ENCODE data around the gene PFDN1. TPM values are rescaled to one million over a fixed set of nuclear protein-coding genes. Genes with fewer than 3 reads are reported as not detected.

Gene PFDN1
- total and polyA plus RNA-seq, 4 donors, result 14.0 to 30.8 (median 20.7) TPM

DNA sequence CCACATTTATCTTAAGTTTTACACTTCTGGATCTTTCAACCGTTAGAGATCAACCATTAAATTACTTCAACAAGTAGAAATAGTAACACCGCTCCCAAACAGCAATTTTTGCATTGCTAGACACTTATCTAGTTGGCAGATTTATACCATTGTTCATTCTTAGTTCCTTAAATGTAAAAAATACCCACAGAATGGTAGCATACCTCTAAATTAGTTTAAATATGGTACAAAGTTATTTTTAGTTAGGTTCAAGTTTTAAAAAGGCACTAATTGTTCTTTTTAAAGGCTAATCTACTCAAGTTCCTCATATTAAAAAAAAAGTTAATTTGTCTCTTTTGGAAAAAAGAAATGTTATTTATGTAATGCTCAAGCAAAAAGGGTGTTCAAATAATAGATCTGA is 8.1 kb downstream of the PFDN1 start:
- peaks cover 0 to 7% (median 4%) of the 10 kb centered on the region in 4 donors for H3K4me1 ChIP-seq (ENCODE audit: control insufficient read depth in 4 of 4, insufficient read depth in 4 of 4, low read length in 3 of 4)

DNA sequence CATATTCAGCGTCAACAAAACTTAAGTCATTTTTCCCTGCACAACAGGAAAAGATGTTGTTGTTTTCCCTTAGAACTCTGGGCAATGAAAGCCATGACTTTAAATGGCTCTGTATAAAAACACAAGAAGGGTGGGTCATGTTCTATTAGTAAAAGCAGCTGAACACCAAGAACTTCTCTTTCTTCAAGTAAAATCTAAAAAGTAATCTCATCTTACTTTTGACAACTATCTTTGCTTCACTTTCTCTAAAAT is 9.1 kb downstream of the PFDN1 start:
- Histone ChIP-seq H3K4me3 (ENCODE audit: low read depth in 1 of 3, low read length in 3 of 3) (no peak overlapping the region), H3K27ac (ENCODE audit: low read depth in 1 of 2, low read length in 2 of 2) (peak overlapping the region; percentile 1 to 16), H3K36me3 (ENCODE audit: control insufficient read depth in 4 of 4, insufficient read depth in 3 of 4, low read depth in 1 of 4, low read length in 3 of 4) (peaks cover 0 to 2% (median 0%) of the 10 kb centered on the region in 4 donors), H3K4me1 (ENCODE audit: control insufficient read depth in 4 of 4, insufficient read depth in 4 of 4, low read length in 3 of 4) (peaks cover 0 to 7% (median 4%) of the 10 kb centered on the region in 4 donors), H3K27me3 (ENCODE audit: control insufficient read depth in 4 of 4, insufficient read depth in 4 of 4, low read length in 3 of 4) (no peaks in the 10 kb centered on the region), H3K9me3 (ENCODE audit: control insufficient read depth in 4 of 4, low read length in 3 of 4) (no peaks in the 10 kb centered on the region), H3K9ac (ENCODE audit: low read depth in 1 of 2, low read length in 2 of 2) (no peak overlapping the region)
- TF ChIP-seq RXRA (IDR thresholded peaks at IDR 0.05), result no peak
- TF ChIP-seq GABPA (IDR thresholded peaks at IDR 0.05 in 1 of 2, conservative IDR thresholded peaks at IDR 0.05 in 1 of 2), result no peak
- TF ChIP-seq TAF1 (conservative IDR thresholded peaks at IDR 0.05), result no peak
- no peak for DNase-seq (ENCODE audit: low spot score)
- WGBS, result 59% methylated on average over 1 of the region's 1 CpG

More for the DNA sequence above, 8.1 kb downstream of the PFDN1 start:
- Histone ChIP-seq H3K9ac (ENCODE audit: low read depth in 1 of 2, low read length in 2 of 2) (no peak overlapping the region), H3K4me3 (ENCODE audit: low read depth in 1 of 3, low read length in 3 of 3) (no peak overlapping the region), H3K9me3 (ENCODE audit: control insufficient read depth in 4 of 4, low read length in 3 of 4) (no peaks in the 10 kb centered on the region), H3K27ac (ENCODE audit: low read depth in 1 of 2, low read length in 2 of 2) (no peak overlapping the region), H3K36me3 (ENCODE audit: control insufficient read depth in 4 of 4, insufficient read depth in 3 of 4, low read depth in 1 of 4, low read length in 3 of 4) (peaks cover 0 to 2% (median under 1%) of the 10 kb centered on the region in 4 donors), H3K27me3 (ENCODE audit: control insufficient read depth in 4 of 4, insufficient read depth in 4 of 4, low read length in 3 of 4) (no peaks in the 10 kb centered on the region)
- no peak for TF ChIP-seq TAF1 (conservative IDR thresholded peaks at IDR 0.05)
- 83% methylated on average over 2 of the region's 2 CpGs for WGBS
- no peak for DNase-seq (ENCODE audit: low spot score)

DNA sequence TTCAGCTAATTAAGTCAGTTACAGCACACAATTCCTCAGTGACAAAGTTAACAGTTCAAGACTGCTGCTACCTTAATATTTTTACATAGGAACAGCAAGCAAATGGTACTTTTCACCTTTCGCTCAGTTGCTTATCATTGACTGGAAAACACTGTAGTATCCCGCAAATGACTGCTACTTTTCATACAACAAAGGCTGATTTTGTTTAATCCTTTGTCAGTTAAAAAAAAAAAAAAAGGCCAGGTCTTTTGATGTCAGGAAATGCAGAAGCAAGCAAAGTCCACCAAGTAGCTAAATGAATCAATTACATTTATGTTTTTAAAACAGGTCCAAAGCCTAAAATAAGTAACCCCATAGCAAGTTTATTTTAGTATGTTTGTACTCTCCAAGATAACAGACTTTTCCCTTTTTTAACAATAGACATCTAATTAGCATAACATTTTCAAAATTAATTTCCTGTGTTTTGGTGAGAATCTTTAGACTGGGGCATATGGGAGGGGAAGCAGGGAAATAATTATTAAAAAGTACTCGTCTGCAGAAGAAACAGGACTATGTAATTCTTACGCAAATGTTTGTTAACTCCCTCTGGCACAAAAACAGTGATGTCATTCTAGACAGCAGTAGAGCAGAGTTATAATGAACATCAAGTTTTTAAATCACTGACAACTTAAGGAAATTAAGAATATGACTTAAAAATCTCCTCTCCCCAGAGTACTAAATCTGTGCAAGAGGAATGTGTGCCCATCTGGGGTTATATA is 9.6 kb downstream of the PFDN1 start:
- peaks cover 0 to 2% (median 0%) of the 10 kb centered on the region in 4 donors for H3K36me3 ChIP-seq (ENCODE audit: control insufficient read depth in 4 of 4, insufficient read depth in 3 of 4, low read depth in 1 of 4, low read length in 3 of 4)
- TF ChIP-seq, protein P1, sequence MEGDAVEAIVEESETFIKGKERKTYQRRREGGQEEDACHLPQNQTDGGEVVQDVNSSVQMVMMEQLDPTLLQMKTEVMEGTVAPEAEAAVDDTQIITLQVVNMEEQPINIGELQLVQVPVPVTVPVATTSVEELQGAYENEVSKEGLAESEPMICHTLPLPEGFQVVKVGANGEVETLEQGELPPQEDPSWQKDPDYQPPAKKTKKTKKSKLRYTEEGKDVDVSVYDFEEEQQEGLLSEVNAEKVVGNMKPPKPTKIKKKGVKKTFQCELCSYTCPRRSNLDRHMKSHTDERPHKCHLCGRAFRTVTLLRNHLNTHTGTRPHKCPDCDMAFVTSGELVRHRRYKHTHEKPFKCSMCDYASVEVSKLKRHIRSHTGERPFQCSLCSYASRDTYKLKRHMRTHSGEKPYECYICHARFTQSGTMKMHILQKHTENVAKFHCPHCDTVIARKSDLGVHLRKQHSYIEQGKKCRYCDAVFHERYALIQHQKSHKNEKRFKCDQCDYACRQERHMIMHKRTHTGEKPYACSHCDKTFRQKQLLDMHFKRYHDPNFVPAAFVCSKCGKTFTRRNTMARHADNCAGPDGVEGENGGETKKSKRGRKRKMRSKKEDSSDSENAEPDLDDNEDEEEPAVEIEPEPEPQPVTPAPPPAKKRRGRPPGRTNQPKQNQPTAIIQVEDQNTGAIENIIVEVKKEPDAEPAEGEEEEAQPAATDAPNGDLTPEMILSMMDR (IDR thresholded peaks at IDR 0.05; ENCODE audit: low read depth, low read length, missing input control), result no peak
- no peak for TF ChIP-seq FOXA2 (IDR thresholded peaks at IDR 0.05)
- peak in 1 of 2 donors; percentile 16 for TF ChIP-seq JUND (IDR thresholded peaks at IDR 0.05)
- TF ChIP-seq SP1 (IDR thresholded peaks at IDR 0.05), result no peak
- TF ChIP-seq RAD21 (IDR thresholded peaks at IDR 0.05), result peak in 1 of 2 donors; percentile 3
- no peak for TF ChIP-seq NR2F2 (IDR thresholded peaks at IDR 0.05)
- TF ChIP-seq YY1 (IDR thresholded peaks at IDR 0.05), result no peak
- H3K27me3 ChIP-seq (ENCODE audit: control insufficient read depth in 4 of 4, insufficient read depth in 4 of 4, low read length in 3 of 4), result no peaks in the 10 kb centered on the region
- no peak overlapping the region for H3K9ac ChIP-seq (ENCODE audit: low read depth in 1 of 2, low read length in 2 of 2)
- H3K4me1 ChIP-seq (ENCODE audit: control insufficient read depth in 4 of 4, insufficient read depth in 4 of 4, low read length in 3 of 4), result peaks cover 0 to 7% (median 4%) of the 10 kb centered on the region in 4 donors
- H3K27ac ChIP-seq (ENCODE audit: low read depth in 1 of 2, low read length in 2 of 2), result peak overlapping the region; percentile 1 to 16
- H3K4me3 ChIP-seq (ENCODE audit: low read depth in 1 of 3, low read length in 3 of 3), result no peak overlapping the region
- no peak for DNase-seq (ENCODE audit: low spot score)
- 42% methylated on average over 4 of the region's 4 CpGs for WGBS
- no peaks in the 10 kb centered on the region for H3K9me3 ChIP-seq (ENCODE audit: control insufficient read depth in 4 of 4, low read length in 3 of 4)
